ENCODE data around the gene VWA7. TPM values are rescaled to one million over a fixed set of nuclear protein-coding genes. Genes with fewer than 3 reads are reported as not detected.

VWA7 gene
- polyA plus RNA-seq, 1 of the 3 experiments (the other 2 are of a cell fraction): 0.56 TPM

- TF ChIP-seq EP300 (IDR thresholded peaks at IDR 0.05; ENCODE audit: borderline replicate concordance in 1 of 2, low read depth in 1 of 2, low read length in 1 of 2) (no peak), CTCF (IDR thresholded peaks at IDR 0.05) (no peak), PBX3 (IDR thresholded peaks at IDR 0.05) (peak; percentile 68), RAD21 (IDR thresholded peaks at IDR 0.05; ENCODE audit: low read length) (no peak), EZH2phosphoT487 (IDR thresholded peaks at IDR 0.05; ENCODE audit: borderline replicate concordance, low read depth) (no peak), RCOR1 (IDR thresholded peaks at IDR 0.05; ENCODE audit: low read length) (no peak), NFIC (IDR thresholded peaks at IDR 0.05; ENCODE audit: borderline replicate concordance) (no peak)
Observed at GRCh38 chr6:31734821-31735406, 42.2 kb downstream of the VWA7 start (continued).

GRCh38 chr6:31734247-31734820, 42.8 kb downstream of the VWA7 start:
- Histone ChIP-seq H3K36me3 (replicated peaks in 1 of 2; ENCODE audit: control insufficient read depth in 1 of 2, insufficient read depth in 2 of 2, low read length in 1 of 2) (peaks cover 26 to 39% of the 10 kb centered on the region in 2 experiments), H3K4me3 (ENCODE audit: low read depth in 2 of 2, low read length in 1 of 2) (peak overlapping the region; percentile 85 to 86), H3K9me2 (no peaks in the 10 kb centered on the region), H3F3A (replicated peaks; ENCODE audit: insufficient read depth) (peaks cover 63% of the 10 kb centered on the region), H4K20me1 (ENCODE audit: insufficient read depth) (peaks cover 21% of the 10 kb centered on the region), H2AFZ (ENCODE audit: low read depth) (no peak overlapping the region), H3K27ac (ENCODE audit: low read depth in 2 of 2, low read length in 1 of 2) (peak overlapping the region; percentile 88 to 90), H3K4me1 (ENCODE audit: control insufficient read depth in 1 of 2, insufficient read depth in 2 of 2, low read depth in 1 of 2, low read length in 1 of 2) (peaks cover 28 to 38% of the 10 kb centered on the region in 2 experiments; a peak in 3 of 4 replicates), H3K9ac (peak overlapping the region; percentile 97), H3K9me3 (no peaks in the 10 kb centered on the region), H3K27me3 (ENCODE audit: insufficient read depth) (no peaks in the 10 kb centered on the region), H3K79me2 (ENCODE audit: insufficient read depth) (peaks cover 63% of the 10 kb centered on the region), H3K4me2 (peak overlapping the region; percentile 99)
- CTCF ChIA-PET: interaction anchor here (1.3 to 7.3 kb wide), 3 partner anchors 50 to 96 kb away, joined by 3 to 45 read pairs (median 3); partner anchors contain the start of gene VARS1
- POLR2A ChIA-PET: no interaction called here
- 20% methylated on average over 1 of the region's 2 CpGs for WGBS (ENCODE audit: low lambda C conversion rate)
- no peak for DNase-seq
- no peak for TF ChIP-seq JUND (IDR thresholded peaks at IDR 0.05)
- TF ChIP-seq GABPA (IDR thresholded peaks at IDR 0.05; ENCODE audit: low read depth): no peak
- TF ChIP-seq SIN3A (IDR thresholded peaks at IDR 0.05; ENCODE audit: borderline replicate concordance, low read depth, low read length): no peak

- peak overlapping the region; percentile 97; the same call in 1 of the 2 replicates for H3K9ac ChIP-seq
- TF ChIP-seq RAD21 (IDR thresholded peaks at IDR 0.05; ENCODE audit: low read length) (no peak), FOXJ3 (CRISPR knock-in tag; IDR thresholded peaks at IDR 0.05) (no peak), ZBTB33 (IDR thresholded peaks at IDR 0.05; ENCODE audit: borderline replicate concordance, low read depth) (no peak), GABPA (IDR thresholded peaks at IDR 0.05; ENCODE audit: low read depth) (no peak), POLR2AphosphoS5 (IDR thresholded peaks at IDR 0.05; ENCODE audit: low read depth, low read length) (no peak), NFIC (IDR thresholded peaks at IDR 0.05; ENCODE audit: borderline replicate concordance) (no peak), RXRA (IDR thresholded peaks at IDR 0.05; ENCODE audit: borderline replicate concordance, low read depth) (no peak), EZH2phosphoT487 (IDR thresholded peaks at IDR 0.05; ENCODE audit: borderline replicate concordance, low read depth) (no peak)
Observed at GRCh38 chr6:31733734-31734133, 43.4 kb downstream of the VWA7 start.

More at GRCh38 chr6:31733734-31734133, 43.4 kb downstream of the VWA7 start:
- H3K36me3 ChIP-seq (replicated peaks in 1 of 2; ENCODE audit: control insufficient read depth in 1 of 2, insufficient read depth in 2 of 2, low read length in 1 of 2): peaks cover 26 to 39% of the 10 kb centered on the region in 2 experiments
- POLR2A ChIA-PET: no interaction called here
- H3K27me3 ChIP-seq (ENCODE audit: insufficient read depth): no peaks in the 10 kb centered on the region
- no peak for DNase-seq
- peak overlapping the region in 1 of 2 experiments; percentile 88; a peak in 2 of 4 replicates for H3K27ac ChIP-seq (ENCODE audit: low read depth in 2 of 2, low read length in 1 of 2)
- peaks cover 65% of the 10 kb centered on the region for H3F3A ChIP-seq (replicated peaks; ENCODE audit: insufficient read depth)
- H3K4me1 ChIP-seq (ENCODE audit: control insufficient read depth in 1 of 2, insufficient read depth in 2 of 2, low read depth in 1 of 2, low read length in 1 of 2): peaks cover 25 to 38% of the 10 kb centered on the region in 2 experiments; a peak in 3 of 4 replicates
- H3K4me2 ChIP-seq: peak overlapping the region; percentile 99
- no peaks in the 10 kb centered on the region for H3K9me3 ChIP-seq
- 94% methylated on average over 4 of the region's 4 CpGs for WGBS (ENCODE audit: low lambda C conversion rate)
- H3K79me2 ChIP-seq (ENCODE audit: insufficient read depth): peaks cover 69% of the 10 kb centered on the region
- H4K20me1 ChIP-seq (ENCODE audit: insufficient read depth): peaks cover 26% of the 10 kb centered on the region
- peak overlapping the region in 1 of 2 experiments; percentile 86; a peak in 1 of 4 replicates for H3K4me3 ChIP-seq (ENCODE audit: low read depth in 2 of 2, low read length in 1 of 2)
- no peaks in the 10 kb centered on the region for H3K9me2 ChIP-seq
- H2AFZ ChIP-seq (ENCODE audit: low read depth): no peak overlapping the region
- CTCF ChIA-PET: interaction anchor here (0.7 to 7.3 kb wide), 2 partner anchors 97 to 188 kb away, joined by 3 to 45 read pairs; partner anchors contain the start of gene ATP6V1G2

All from SK-N-SH (cell line).